Measurements from ENCODE around the gene MTRF1L. TPM values are rescaled to one million over a fixed set of nuclear protein-coding genes. Genes with fewer than 3 reads are reported as not detected.

MTRF1L gene
- total and polyA plus RNA-seq, 8 donors = 4.4 to 9.9 (median 7.3) TPM

- no peaks in the 10 kb centered on the region for H3K27me3 ChIP-seq
- no peak for ATAC-seq
- peaks cover 0 to 6% (median 4%) of the 10 kb centered on the region in 3 donors for H3K4me1 ChIP-seq
- H3K9me3 ChIP-seq = no peaks in the 10 kb centered on the region
- no peak overlapping the region for H3K27ac ChIP-seq
- no peak overlapping the region for H3K4me3 ChIP-seq
- intact Hi-C loops (cut with DNase I) = no loop called here
- TF ChIP-seq, protein P1, sequence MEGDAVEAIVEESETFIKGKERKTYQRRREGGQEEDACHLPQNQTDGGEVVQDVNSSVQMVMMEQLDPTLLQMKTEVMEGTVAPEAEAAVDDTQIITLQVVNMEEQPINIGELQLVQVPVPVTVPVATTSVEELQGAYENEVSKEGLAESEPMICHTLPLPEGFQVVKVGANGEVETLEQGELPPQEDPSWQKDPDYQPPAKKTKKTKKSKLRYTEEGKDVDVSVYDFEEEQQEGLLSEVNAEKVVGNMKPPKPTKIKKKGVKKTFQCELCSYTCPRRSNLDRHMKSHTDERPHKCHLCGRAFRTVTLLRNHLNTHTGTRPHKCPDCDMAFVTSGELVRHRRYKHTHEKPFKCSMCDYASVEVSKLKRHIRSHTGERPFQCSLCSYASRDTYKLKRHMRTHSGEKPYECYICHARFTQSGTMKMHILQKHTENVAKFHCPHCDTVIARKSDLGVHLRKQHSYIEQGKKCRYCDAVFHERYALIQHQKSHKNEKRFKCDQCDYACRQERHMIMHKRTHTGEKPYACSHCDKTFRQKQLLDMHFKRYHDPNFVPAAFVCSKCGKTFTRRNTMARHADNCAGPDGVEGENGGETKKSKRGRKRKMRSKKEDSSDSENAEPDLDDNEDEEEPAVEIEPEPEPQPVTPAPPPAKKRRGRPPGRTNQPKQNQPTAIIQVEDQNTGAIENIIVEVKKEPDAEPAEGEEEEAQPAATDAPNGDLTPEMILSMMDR (IDR thresholded peaks at IDR 0.05) = no peak
- no peak for FAIRE-seq
- no peaks in the 10 kb centered on the region for H3K36me3 ChIP-seq
- no peak for DNase-seq
Observed at GRCh38 chr6:153045271-153045670, 42.8 kb upstream of the MTRF1L start.

DNA sequence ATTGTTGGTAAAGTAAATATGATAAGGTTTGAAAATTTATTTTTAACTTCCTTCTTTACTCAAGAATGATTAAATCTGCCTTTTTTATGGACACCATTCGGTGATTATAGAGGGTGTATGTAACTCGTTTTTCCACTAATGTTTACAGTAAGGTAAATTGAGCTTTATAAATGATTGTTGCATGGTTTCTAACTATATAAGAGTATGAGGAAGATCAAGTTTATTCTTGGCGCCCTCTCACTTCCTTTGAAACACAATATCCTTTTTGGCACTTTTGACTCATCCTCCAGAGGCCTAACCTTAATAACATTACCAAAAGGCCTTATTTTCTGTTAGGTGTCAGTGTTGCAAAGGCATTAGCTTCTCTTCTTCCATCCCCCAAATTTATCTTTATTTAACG is 41.8 kb upstream of the MTRF1L start:
- peak in 3 of 4 donors; percentile 29 to 44 (median 41) for ATAC-seq
- peaks cover 0 to 6% (median 4%) of the 10 kb centered on the region in 3 donors for H3K4me1 ChIP-seq
- H3K27me3 ChIP-seq = no peaks in the 10 kb centered on the region
- no peaks in the 10 kb centered on the region for H3K9me3 ChIP-seq
- H3K27ac ChIP-seq = no peak overlapping the region
- H3K4me3 ChIP-seq = no peak overlapping the region
- intact Hi-C loops (cut with DNase I) = no loop called here
- FAIRE-seq = peak; percentile 82
- DNase-seq = no peak
- 51 to 55% methylated on average over 4 of the region's 4 CpGs for WGBS, 2 donors
- H3K36me3 ChIP-seq = no peaks in the 10 kb centered on the region
- TF ChIP-seq, protein P1 (IDR thresholded peaks at IDR 0.05) = no peak

DNA sequence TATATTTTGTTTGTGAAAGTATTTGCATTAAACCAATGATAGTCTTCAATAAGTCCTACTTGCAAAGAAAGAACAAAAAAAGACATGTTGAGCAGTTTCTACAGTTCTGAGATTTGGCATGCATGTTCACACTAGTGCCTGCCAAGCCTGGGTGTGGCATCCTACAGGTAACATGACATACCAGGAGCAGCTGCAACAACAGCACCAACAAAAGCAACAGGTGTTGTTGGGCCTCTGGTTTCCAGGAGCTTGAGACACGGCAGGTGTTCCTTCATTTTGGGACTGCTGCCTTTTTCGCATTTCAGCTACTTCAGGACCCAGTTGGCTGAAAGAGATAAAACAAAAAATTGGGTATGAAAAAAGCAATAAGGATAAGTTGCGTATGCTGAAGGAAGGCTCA is 41.2 kb upstream of the MTRF1L start:
- no peak for FAIRE-seq

DNA sequence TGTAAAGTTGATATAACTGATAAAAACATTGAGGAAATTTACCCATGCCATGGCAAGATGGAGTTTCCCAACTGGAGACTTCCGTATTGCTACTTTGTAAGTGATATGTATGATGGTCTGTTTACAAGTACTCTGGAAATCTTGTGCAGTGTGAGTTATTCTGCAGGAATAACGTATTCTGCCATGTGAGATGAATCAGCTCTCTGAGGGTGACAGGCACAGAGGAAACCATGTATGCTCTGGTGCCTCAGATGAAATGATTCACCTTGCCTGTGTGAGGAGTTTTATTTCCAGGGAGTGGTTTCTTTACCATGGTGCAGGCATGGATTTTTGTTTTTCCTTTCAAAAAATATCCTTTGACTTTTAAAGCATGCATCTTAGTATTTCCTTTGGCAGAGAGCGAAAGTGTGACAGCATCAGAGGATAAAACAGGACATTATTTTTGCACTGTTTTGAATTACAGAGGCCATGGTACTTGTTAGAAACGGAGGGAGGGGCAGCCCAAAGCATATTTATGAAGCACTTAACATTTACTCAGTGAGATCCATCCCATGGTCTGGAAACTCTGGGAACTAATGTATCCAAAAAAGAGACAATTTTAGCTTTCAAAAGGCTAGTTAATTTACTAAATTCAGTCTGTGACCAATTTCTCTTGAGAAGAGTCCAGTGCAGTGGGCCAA is 36.0 kb upstream of the MTRF1L start:
- FAIRE-seq = no peak
- intact Hi-C loops (cut with DNase I) = no loop called here
- Histone ChIP-seq H3K27me3 (no peaks in the 10 kb centered on the region), H3K9me3 (no peaks in the 10 kb centered on the region), H3K4me1 (peaks cover 0 to 6% (median 6%) of the 10 kb centered on the region in 3 donors), H3K4me3 (no peak overlapping the region), H3K27ac (no peak overlapping the region), H3K36me3 (no peaks in the 10 kb centered on the region)
- no peak for ATAC-seq
- TF ChIP-seq, protein P1 (IDR thresholded peaks at IDR 0.05) = no peak
- no peak for DNase-seq
- 86 to 88% methylated on average over 4 of the region's 4 CpGs for WGBS, 2 donors

More for the DNA sequence above, 41.2 kb upstream of the MTRF1L start:
- H3K4me3 ChIP-seq = no peak overlapping the region
- 49 to 50% methylated on average over 3 of the region's 3 CpGs for WGBS, 2 donors
- H3K4me1 ChIP-seq = peaks cover 0 to 6% (median 4%) of the 10 kb centered on the region in 3 donors
- H3K27ac ChIP-seq = no peak overlapping the region
- peak; percentile 74 to 94 (median 92) for ATAC-seq
- TF ChIP-seq, protein P1 (IDR thresholded peaks at IDR 0.05) = no peak
- intact Hi-C loops (cut with DNase I) = no loop called here
- DNase-seq = peak in 4 of 6 donors; percentile 35 to 56 (median 46)
- no peaks in the 10 kb centered on the region for H3K36me3 ChIP-seq
- no peaks in the 10 kb centered on the region for H3K27me3 ChIP-seq
- H3K9me3 ChIP-seq = no peaks in the 10 kb centered on the region

DNA sequence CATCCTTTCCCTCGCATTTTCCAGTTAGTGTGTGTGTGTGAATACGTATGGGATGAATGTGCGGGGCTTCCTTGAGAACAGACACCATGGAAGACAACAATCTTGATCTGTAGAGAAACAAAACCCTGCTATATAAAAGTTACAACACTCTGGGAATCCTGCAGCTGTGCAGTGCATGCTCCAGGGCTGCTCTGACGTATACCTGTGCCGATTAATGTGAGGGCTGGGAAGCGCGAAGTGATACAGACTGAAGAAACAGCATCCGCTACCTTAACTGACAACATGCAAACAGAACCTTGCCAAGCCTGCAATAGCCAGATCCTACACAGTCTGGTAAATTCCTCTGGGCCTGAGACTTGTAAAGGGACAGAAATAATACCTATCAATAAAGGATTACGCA is 31.6 kb upstream of the MTRF1L start:
- Histone ChIP-seq H3K27ac (no peak overlapping the region), H3K4me3 (no peak overlapping the region), H3K36me3 (no peaks in the 10 kb centered on the region), H3K9me3 (no peaks in the 10 kb centered on the region), H3K4me1 (peaks cover 6 to 15% (median 6%) of the 10 kb centered on the region in 3 donors), H3K27me3 (no peaks in the 10 kb centered on the region)
- DNase-seq (peak in 2 of 6 donors; percentile 25 to 57), ATAC-seq (peak in 2 of 4 donors; percentile 76 to 83), FAIRE-seq (no peak)
- TF ChIP-seq, protein P1 (IDR thresholded peaks at IDR 0.05) = no peak
- whole genome bisulfite sequencing, 2 donors = 71 to 95% methylated on average over 9 of the region's 9 CpGs
- intact Hi-C loops (cut with DNase I) = no loop called here

All from pancreas (tissue), 10 donors.